Progenitor cell of endocrine pancreas (in vitro differentiated cells): ENCODE measurements around the gene WDR27. TPM values are rescaled to one million over a fixed set of nuclear protein-coding genes. Genes with fewer than 3 reads are reported as not detected.
"Not testable (repeated sequence)": the region's sequence is repeated elsewhere in the genome, so short reads cannot be mapped to it uniquely, and the experiment has no call there.

Experiments
- DNase-seq: peaks from one replicate; pipeline ENCODE4 v3.0.0; 2021; ENCODE audit warnings: low spot score; ENCODE audit not compliant: unreplicated experiment
- H3K27ac Mint-ChIP-seq: 2 replicates; pipeline ENCODE4 v1.8.0; 2021; ENCODE audit warnings: mild to moderate bottlenecking, moderate library complexity, mixed read lengths
- H3K27me3 Mint-ChIP-seq: 2 replicates; pipeline ENCODE4 v1.8.0; 2021; ENCODE audit warnings: mixed read lengths
- H3K36me3 Mint-ChIP-seq: 2 replicates; pipeline ENCODE4 v1.8.0; 2022; ENCODE audit warnings: mixed read lengths; ENCODE audit not compliant: insufficient read depth
- H3K4me1 Mint-ChIP-seq: 2 replicates; pipeline ENCODE4 v1.8.0; 2021; ENCODE audit warnings: low read depth, mixed read lengths
- H3K4me3 Mint-ChIP-seq: 2 replicates; pipeline ENCODE4 v1.8.0; 2021; ENCODE audit warnings: low read depth, mild to moderate bottlenecking, moderate library complexity, mixed read lengths
- H3K9me3 Mint-ChIP-seq: 2 replicates; pipeline ENCODE4 v1.8.0; 2021; ENCODE audit warnings: low read depth, mixed read lengths
- total RNA-seq: library from RNA; stranded (reverse); gene quantifications from 2 replicates; pipeline ENCODE4 v1.2.1, GENCODE V29; 2021
- TF ChIP-seq, protein P1 (sequence below): fragments of 200-600 bp; sonication (generic); IDR thresholded peaks from one replicate; pipeline ENCODE4 v1.5.0; 2021; ENCODE audit warnings: antibody characterized with exemption, mild to moderate bottlenecking; ENCODE audit not compliant: unreplicated experiment

WDR27 gene
- total RNA-seq, 1 donor from 2014 or later = 123 TPM

DNA sequence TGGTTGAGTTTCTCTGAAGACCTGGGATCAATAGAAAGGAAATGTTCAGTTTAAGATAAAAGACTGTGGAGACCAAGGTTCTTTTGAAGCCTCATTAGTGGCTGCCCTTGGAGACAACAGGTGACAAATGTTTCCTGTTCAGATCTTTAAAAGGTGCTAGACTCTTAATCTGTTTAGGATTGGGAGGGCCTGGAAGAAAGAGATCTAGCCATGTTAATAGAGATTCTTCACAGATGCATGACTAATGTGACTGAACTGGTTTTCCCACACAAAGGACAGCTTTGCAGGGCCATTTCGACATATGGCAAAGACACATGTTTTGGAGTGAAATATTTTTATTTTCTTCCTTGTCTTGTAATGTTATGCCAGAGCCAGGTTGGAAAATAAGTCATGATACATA, 82.2 kb downstream of the WDR27 start:
- H3K9me3 Mint-ChIP-seq = peaks cover 5% of the 10 kb centered on the region
- TF ChIP-seq, protein P1, sequence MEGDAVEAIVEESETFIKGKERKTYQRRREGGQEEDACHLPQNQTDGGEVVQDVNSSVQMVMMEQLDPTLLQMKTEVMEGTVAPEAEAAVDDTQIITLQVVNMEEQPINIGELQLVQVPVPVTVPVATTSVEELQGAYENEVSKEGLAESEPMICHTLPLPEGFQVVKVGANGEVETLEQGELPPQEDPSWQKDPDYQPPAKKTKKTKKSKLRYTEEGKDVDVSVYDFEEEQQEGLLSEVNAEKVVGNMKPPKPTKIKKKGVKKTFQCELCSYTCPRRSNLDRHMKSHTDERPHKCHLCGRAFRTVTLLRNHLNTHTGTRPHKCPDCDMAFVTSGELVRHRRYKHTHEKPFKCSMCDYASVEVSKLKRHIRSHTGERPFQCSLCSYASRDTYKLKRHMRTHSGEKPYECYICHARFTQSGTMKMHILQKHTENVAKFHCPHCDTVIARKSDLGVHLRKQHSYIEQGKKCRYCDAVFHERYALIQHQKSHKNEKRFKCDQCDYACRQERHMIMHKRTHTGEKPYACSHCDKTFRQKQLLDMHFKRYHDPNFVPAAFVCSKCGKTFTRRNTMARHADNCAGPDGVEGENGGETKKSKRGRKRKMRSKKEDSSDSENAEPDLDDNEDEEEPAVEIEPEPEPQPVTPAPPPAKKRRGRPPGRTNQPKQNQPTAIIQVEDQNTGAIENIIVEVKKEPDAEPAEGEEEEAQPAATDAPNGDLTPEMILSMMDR = no peak
- no peak overlapping the region for H3K4me3 Mint-ChIP-seq
- H3K4me1 Mint-ChIP-seq = peaks cover 22% of the 10 kb centered on the region
- no peaks in the 10 kb centered on the region for H3K27me3 Mint-ChIP-seq
- H3K27ac Mint-ChIP-seq = no peak overlapping the region
- peaks cover 18% of the 10 kb centered on the region for H3K36me3 Mint-ChIP-seq
- DNase-seq = no peak

DNA sequence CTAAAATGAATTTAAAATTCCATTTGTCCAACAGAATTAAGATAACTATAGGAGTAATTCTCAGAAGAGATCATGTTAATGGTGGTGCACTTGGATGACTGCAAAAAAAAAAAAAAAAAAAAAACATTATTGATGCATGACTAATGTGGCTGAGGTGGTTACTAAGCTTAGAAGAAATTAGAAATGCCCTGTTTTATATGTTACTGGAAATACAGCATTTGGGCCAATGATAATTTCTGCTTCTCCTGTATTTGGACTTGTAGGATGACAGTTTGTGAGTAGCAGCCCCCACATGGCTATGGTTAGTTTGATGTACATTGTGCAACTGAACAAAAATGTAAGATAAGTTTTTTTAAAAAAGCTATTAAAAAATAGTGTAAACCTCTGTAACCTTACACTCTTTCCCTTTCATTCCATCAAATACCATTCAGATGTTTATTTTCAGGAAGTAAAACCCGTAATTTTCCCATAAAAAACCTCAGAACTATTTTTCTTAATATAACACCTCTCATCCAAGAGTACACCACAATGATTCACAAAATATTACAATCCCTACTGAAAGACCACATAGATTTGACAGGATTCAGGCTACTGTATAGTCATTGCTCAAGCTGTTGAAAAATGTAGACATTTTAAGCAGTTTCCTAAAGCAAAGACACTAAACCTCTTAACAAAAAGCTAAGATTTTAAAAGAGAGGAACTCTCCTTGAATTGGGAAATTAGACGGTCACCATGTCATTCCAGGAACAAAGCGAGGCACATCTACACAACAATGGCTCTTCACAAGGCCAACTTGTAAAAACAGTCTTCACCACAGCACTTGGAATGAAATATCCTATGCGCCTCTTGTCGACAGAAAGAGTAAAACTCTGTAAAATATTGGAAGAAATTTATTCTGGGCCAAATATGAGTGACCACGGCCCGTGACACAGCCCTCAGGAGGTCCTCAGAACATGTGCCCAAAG, 83.0 kb downstream of the WDR27 start:
- peaks cover 22% of the 10 kb centered on the region for H3K4me1 Mint-ChIP-seq
- TF ChIP-seq, protein P1 = no peak
- H3K27me3 Mint-ChIP-seq = no peaks in the 10 kb centered on the region
- H3K36me3 Mint-ChIP-seq = peaks cover 12% of the 10 kb centered on the region
- H3K27ac Mint-ChIP-seq = no peak overlapping the region
- H3K4me3 Mint-ChIP-seq = no peak overlapping the region
- peaks cover 5% of the 10 kb centered on the region for H3K9me3 Mint-ChIP-seq
- DNase-seq = no peak

DNA sequence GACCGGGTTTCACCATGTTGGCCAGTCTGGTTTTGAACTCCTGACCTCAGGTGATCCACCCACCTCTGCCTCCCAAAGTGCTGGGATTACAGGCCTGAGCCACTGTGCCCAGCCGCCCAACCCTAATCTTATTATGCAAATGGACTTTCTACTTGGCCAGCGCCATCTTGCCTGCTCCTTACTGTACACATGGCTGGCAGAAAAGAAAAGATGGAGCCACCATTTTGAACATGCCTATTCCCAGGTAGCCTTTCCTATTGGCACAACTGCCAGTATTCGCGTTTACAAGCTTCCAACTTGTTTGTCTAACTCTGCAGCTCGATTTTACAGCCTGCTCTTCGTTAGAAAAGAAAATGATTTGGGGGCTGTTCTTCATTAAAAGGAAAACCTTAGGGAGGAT, 84.3 kb downstream of the WDR27 start:
- H3K36me3 Mint-ChIP-seq = peaks cover 6% of the 10 kb centered on the region
- no peaks in the 10 kb centered on the region for H3K27me3 Mint-ChIP-seq
- peaks cover 5% of the 10 kb centered on the region for H3K9me3 Mint-ChIP-seq
- TF ChIP-seq, protein P1 = no peak
- H3K27ac Mint-ChIP-seq = no peak overlapping the region
- DNase-seq = no peak
- peaks cover 17% of the 10 kb centered on the region for H3K4me1 Mint-ChIP-seq
- H3K4me3 Mint-ChIP-seq = no peak overlapping the region

DNA sequence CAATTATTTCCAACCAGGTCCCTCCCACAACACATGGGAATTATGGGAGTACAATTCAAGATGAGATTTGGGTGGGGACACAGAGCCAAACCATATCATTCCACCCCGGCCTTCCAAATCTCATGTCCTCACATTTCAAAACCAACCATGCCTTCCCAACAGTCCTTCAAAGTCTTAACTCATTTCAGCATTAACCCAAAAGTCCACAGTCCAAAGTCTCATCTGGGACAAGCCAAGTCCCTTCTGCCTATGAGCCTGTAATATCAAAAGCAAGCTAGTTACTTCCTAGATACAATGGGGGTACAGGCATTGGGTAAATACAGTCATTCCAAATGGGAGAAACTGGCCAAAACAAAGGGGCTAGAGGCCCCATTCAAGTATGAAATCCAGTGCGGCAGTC, 93.2 kb downstream of the WDR27 start:
- not testable (repeated sequence) for H3K27me3 Mint-ChIP-seq, H3K4me3 Mint-ChIP-seq, DNase-seq, H3K9me3 Mint-ChIP-seq, H3K4me1 Mint-ChIP-seq, H3K27ac Mint-ChIP-seq
- peaks cover 13% of the 10 kb centered on the region for H3K36me3 Mint-ChIP-seq

DNA sequence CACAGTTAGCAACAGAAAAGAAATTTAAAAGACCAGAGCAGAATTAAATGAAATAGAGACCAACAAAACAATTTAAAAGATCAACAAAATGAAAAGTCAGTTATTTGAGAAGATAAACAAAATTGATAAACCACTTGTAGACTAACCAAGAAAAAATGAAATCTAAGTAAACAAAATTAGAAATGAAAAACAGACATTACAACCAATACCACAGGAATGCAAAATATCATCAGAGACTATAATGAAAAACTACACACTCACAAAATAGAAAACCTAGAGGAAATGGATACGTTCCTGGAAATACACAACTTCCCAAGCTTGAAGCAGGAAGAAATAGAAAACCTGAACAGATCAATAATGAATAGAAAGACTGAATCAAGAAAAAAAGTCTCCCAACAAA, 97.8 kb downstream of the WDR27 start:
- Mint-ChIP-seq H3K27me3 (no peaks in the 10 kb centered on the region), H3K4me3 (no peak overlapping the region), H3K36me3 (peaks cover 35% of the 10 kb centered on the region), H3K4me1 (no peaks in the 10 kb centered on the region), H3K9me3 (peaks cover 8% of the 10 kb centered on the region), H3K27ac (no peak overlapping the region)
- TF ChIP-seq, protein P1 = no peak
- no peak for DNase-seq

DNA sequence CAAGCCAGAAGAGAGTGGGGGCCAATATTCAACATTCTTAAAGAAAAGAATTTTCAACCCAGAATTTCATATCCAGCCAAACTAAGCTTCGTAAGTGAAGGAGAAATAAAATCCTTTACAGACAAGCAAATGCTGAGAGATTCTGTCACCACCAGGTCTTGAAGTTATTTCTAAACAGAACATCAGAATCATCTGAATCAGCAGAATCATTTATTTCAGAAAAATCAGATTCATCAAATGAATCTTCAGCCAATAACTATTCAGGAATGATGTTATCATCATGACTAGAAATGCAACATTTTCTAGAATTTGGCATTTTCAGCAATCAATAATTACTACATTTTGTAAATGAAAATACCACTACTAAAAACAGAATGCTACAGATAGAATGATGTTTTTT, 100.7 kb downstream of the WDR27 start:
- not testable (repeated sequence) for DNase-seq, H3K27ac Mint-ChIP-seq, H3K4me3 Mint-ChIP-seq, H3K27me3 Mint-ChIP-seq, H3K4me1 Mint-ChIP-seq
- Mint-ChIP-seq H3K36me3 (peaks cover 37% of the 10 kb centered on the region), H3K9me3 (peaks cover 12% of the 10 kb centered on the region)
